A673 (cell line): Measurements from ENCODE around the gene TBX4. TPM values are rescaled to one million over a fixed set of nuclear protein-coding genes. Genes with fewer than 3 reads are reported as not detected.

Experiments
- BruUV-seq: library from RNA; stranded (reverse); fragments of 400-500 nt; replicated peaks from 2 replicates; lab custom pipeline; 2021; lab: Mats Ljungman, UMichigan
- CTCF ChIA-PET: fragments of 300-600 bp; sonication (Branson Sonifier 250); formaldehyde crosslinking; loops from one replicate; lab custom pipeline; 2022; ENCODE audit warnings: antibody characterized with exemption; lab: Charles Lee
- POLR2A ChIA-PET: fragments of 300-600 bp; sonication (Branson Sonifier 250); formaldehyde crosslinking; loops from one replicate; lab custom pipeline; 2022; ENCODE audit warnings: antibody characterized with exemption; ENCODE audit not compliant: low non-redundant PET; lab: Charles Lee
- DNase-seq: peaks from one replicate; pipeline ENCODE4 v3.0.0-alpha.2; 2015; ENCODE audit warnings: low spot score
- H3K27ac ChIP-seq: fragments of 200-600 bp; sonication (generic); 2 replicates; pipeline ENCODE4 v1.5.1; 2016; ENCODE audit warnings: mixed run types, low read depth, mild to moderate bottlenecking, mixed read lengths, antibody characterized with exemption, low read length; ENCODE audit not compliant: poor library complexity, severe bottlenecking
- H3K27me3 ChIP-seq: fragments of 200-600 bp; sonication (generic); replicated peaks from 2 replicates; pipeline ENCODE4 v1.6.1; 2017; ENCODE audit warnings: mixed run types, low read depth, mild to moderate bottlenecking, mixed read lengths, antibody characterized with exemption, low read length; ENCODE audit not compliant: insufficient read depth, poor library complexity
- H3K36me3 ChIP-seq: fragments of 200-600 bp; sonication (generic); 2 replicates; pipeline ENCODE4 v1.6.1; 2016; ENCODE audit warnings: mixed run types, mild to moderate bottlenecking, mixed read lengths, antibody characterized with exemption, low read length; ENCODE audit not compliant: insufficient read depth, poor library complexity, severe bottlenecking
- H3K4me1 ChIP-seq: fragments of 200-600 bp; sonication (generic); 2 replicates; pipeline ENCODE4 v1.6.1; 2017; ENCODE audit warnings: mixed run types, mild to moderate bottlenecking, mixed read lengths, antibody characterized with exemption, low read length; ENCODE audit not compliant: insufficient read depth, poor library complexity, severe bottlenecking
- H3K4me3 ChIP-seq: fragments of 200-600 bp; sonication (generic); 2 replicates; pipeline ENCODE4 v1.5.1; 2016; ENCODE audit warnings: low read depth, mixed run types, mild to moderate bottlenecking, mixed read lengths, low read length; ENCODE audit not compliant: poor library complexity, severe bottlenecking
- H3K9me3 ChIP-seq: fragments of 200-600 bp; sonication (generic); 2 replicates; pipeline ENCODE4 v1.6.1; 2016; ENCODE audit warnings: mixed run types, low read depth, mild to moderate bottlenecking, mixed read lengths, antibody characterized with exemption, low read length; ENCODE audit not compliant: poor library complexity, severe bottlenecking
- CTCF ChIP-seq: fragments of 300-800, 200-600 bp; sonication (generic); conservative IDR thresholded peaks from 2 replicates; pipeline ENCODE4 v1.5.1; 2017; ENCODE audit warnings: low read depth, mild to moderate bottlenecking, antibody characterized with exemption, low read length, moderate library complexity, mixed read lengths
- EZH2 ChIP-seq: fragments of 200-600 bp; sonication (generic); IDR thresholded peaks from 2 replicates; pipeline ENCODE4 v1.6.1; 2017; ENCODE audit warnings: borderline replicate concordance, low read depth, mild to moderate bottlenecking, mixed read lengths, antibody characterized with exemption, low read length; ENCODE audit not compliant: poor library complexity, severe bottlenecking
- intact Hi-C: fragments of 100-400 bp; cut with micrococcal nuclease; formaldehyde crosslinking; loops from one replicate; pipeline ENCODE4 v1.10.0; 2022; ENCODE audit not compliant: unreplicated experiment
- total RNA-seq: library from RNA; stranded (reverse); gene quantifications from 2 replicates; pipeline ENCODE4 v1.2.3, GENCODE V29; 2021

The TBX4 gene
- total RNA-seq, 1 experiment from 2014 or later = not detected

GRCh38 chr17:61414936-61415251 is 37.3 kb upstream of the TBX4 start:
- no peak for TF ChIP-seq CTCF
- TF ChIP-seq EZH2 = no peak
- Histone ChIP-seq H3K27ac (no peak overlapping the region), H3K9me3 (no peaks in the 10 kb centered on the region), H3K4me3 (no peak overlapping the region), H3K36me3 (no peaks in the 10 kb centered on the region), H3K4me1 (peaks cover 19% of the 10 kb centered on the region), H3K27me3 (peaks cover 8% of the 10 kb centered on the region)
- intact Hi-C loops = loop anchor here (5.0 kb wide), 2 partner anchors 167 to 422 kb away; no protein-coding TSS in a partner anchor
- POLR2A ChIA-PET = no interaction called here
- DNase-seq = no peak
- BruUV-seq = no TSS peak
- CTCF ChIA-PET = no interaction called here

- no peak for DNase-seq
- H3K4me3 ChIP-seq = no peak overlapping the region
- H3K36me3 ChIP-seq = no peaks in the 10 kb centered on the region
- intact Hi-C loops = loop anchor here (2.0 to 5.0 kb wide), 2 partner anchors 135 to 422 kb away; no protein-coding TSS in a partner anchor
- BruUV-seq = no TSS peak
- H3K4me1 ChIP-seq = peaks cover 12% of the 10 kb centered on the region
- ChIA-PET CTCF (no interaction called here), POLR2A (no interaction called here)
- no peak overlapping the region for H3K27ac ChIP-seq
- no peak for TF ChIP-seq EZH2
- no peak for TF ChIP-seq CTCF
- H3K27me3 ChIP-seq = peaks cover 1% of the 10 kb centered on the region
- H3K9me3 ChIP-seq = no peaks in the 10 kb centered on the region
Measured at GRCh38 chr17:61415374-61416210, 36.6 kb upstream of the TBX4 start.

GRCh38 chr17:61416211-61416539 is 36.0 kb upstream of the TBX4 start:
- no peak for DNase-seq
- intact Hi-C loops = loop anchor here (2.0 to 5.0 kb wide), 2 partner anchors 135 to 421 kb away; no protein-coding TSS in a partner anchor
- Histone ChIP-seq H3K27me3 (no peaks in the 10 kb centered on the region), H3K9me3 (no peaks in the 10 kb centered on the region), H3K4me3 (no peak overlapping the region), H3K36me3 (no peaks in the 10 kb centered on the region), H3K27ac (no peak overlapping the region), H3K4me1 (peaks cover 8% of the 10 kb centered on the region)
- ChIA-PET CTCF (no interaction called here), POLR2A (no interaction called here)
- no TSS peak for BruUV-seq
- TF ChIP-seq CTCF (no peak), EZH2 (no peak)
